Jurkat, Clone E6-1 (cell line): ENCODE data around the gene DDX10. TPM values are rescaled to one million over a fixed set of nuclear protein-coding genes. Genes with fewer than 3 reads are reported as not detected.
"Not testable (repeated sequence)": the region's sequence is repeated elsewhere in the genome, so short reads cannot be mapped to it uniquely, and the experiment has no call there.

Source experiments
- DNase-seq: peaks from one replicate; pipeline ENCODE4 v3.0.0-alpha.2; 2011; ENCODE audit warnings: low read depth, low spot score
- H3K4me3 ChIP-seq: 2 replicates; pipeline ENCODE4 v1.5.1; 2011; ENCODE audit warnings: mild to moderate bottlenecking, low read length, control low read depth, moderate library complexity
- polyA plus RNA-seq: library from polyadenylated mRNA; unstranded; fragments of >200 nt; gene quantifications from one replicate; pipeline ENCODE4 v1.2.1, GENCODE V29; 2012; ENCODE audit warnings: missing spikeins; ENCODE audit not compliant: insufficient read length, insufficient read depth

The DDX10 gene
- polyA plus RNA-seq = 37.0 TPM

DNA sequence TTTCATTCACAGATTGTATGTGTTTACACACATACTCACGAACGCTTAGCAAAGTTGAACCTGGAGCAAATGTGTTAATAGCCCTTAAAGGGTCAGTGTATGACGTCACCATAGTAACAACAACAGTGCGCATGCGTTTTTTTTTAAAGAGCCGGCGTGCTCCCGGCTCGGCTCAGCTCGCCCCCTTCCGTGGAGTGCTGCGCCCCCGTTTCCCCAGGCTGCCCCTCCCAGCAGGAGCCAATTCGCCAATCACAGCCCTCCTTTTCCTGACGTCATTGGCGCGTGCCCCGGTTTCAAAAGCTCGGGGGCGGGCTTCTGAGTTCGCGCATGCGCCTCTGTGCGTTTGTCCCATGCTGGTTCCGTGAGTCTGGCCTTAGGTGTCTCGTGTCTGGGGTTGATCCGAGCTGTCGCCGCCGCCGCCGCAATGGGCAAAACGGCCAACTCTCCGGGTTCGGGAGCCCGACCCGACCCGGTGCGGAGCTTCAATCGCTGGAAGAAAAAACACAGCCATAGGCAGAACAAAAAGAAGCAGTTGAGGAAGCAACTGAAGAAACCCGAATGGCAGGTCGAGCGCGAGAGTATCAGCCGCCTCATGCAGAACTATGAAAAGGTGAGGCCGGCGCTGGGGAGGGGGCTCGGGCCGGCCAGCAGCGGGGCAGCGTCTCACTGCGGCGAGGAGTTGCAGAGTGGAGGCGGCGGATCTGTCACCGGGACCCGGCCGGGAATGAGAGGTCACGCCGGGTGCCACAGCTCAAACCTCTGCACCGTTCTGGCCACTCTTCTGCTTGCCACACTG is at the start of gene DDX10:
TSS of gene DDX10 (plus strand) at position 340 of the 796 bp plus-strand sequence. CDS start at position 425, 85 bp downstream.
- peak within 1 kb of the TSS; percentile 81 for H3K4me3 ChIP-seq
- peak; percentile 95 for DNase-seq

- DNase-seq = no peak
- no peak overlapping the region for H3K4me3 ChIP-seq
These were observed 48.3 kb upstream of the DDX10 start for GRCh38 chr11:108616549-108616948.

DNA sequence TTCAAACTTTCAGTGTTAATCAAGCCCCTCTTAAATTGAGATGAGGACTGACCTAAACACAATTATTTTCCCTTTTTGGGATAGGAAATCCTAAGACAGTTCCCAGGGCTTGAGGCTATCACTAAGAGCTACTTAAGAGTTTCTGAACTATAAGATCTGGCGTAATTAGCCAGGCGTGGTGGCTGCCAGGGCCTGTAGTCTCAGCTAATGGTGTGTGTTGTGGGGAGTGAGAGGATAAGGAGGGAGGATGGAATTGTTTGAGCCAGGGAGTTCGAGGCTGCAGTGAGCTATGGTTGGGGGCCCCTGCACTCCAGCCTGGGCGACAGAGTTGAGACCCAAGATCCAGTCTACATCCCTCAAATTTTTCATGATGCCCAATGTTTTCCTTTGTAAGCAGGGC is 47.8 kb upstream of the DDX10 start:
- H3K4me3 ChIP-seq = no peak overlapping the region
- DNase-seq = no peak

- H3K4me3 ChIP-seq = no peak overlapping the region
- no peak for DNase-seq
These were observed 46.3 kb upstream of the DDX10 start for GRCh38 chr11:108618529-108618928.

- H3K4me3 ChIP-seq = no peak overlapping the region
- peak; percentile 45 for DNase-seq
These were observed 43.7 kb upstream of the DDX10 start for GRCh38 chr11:108620958-108621772.

GRCh38 chr11:108622341-108622740 is 42.5 kb upstream of the DDX10 start:
- DNase-seq = no peak
- H3K4me3 ChIP-seq = no peak overlapping the region

DNA sequence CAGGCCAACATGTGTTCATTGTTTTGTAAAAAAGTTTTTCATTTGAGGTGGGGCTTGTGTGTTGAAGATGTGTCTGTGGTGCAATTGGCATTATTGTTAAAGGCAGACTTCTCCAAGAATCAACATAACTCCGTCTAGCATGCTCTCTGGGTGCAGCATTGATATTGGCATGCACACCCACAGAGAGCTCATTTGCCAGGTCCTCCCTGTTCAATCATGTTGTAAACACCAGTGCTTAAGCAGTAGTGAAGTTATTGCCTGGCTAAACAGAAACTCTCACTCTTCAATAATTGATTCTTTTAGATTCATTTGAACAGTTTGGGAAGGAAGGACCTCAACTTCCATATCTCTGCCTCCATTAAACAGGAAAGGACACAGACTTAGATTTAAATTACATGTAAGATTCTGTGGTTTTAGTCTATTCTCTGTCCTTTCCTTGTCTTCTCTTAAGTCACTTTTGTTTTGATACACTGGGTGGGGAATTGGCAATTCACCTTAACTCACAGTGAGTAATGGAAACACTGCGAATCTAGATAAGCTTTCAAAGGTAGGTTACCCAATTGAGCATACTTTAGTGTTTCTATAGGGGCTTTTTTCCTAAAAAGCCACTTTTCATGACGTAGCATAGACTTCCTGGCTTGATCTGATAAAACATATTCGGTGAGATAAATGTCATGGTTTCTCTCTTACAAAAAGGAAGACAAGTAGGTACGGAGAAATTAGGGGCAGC is 40.5 kb upstream of the DDX10 start:
- DNase-seq = peak; percentile 10
- H3K4me3 ChIP-seq = no peak overlapping the region

- H3K4me3 ChIP-seq = no peak overlapping the region
These were observed 36.5 kb upstream of the DDX10 start for GRCh38 chr11:108628326-108628725.

DNA sequence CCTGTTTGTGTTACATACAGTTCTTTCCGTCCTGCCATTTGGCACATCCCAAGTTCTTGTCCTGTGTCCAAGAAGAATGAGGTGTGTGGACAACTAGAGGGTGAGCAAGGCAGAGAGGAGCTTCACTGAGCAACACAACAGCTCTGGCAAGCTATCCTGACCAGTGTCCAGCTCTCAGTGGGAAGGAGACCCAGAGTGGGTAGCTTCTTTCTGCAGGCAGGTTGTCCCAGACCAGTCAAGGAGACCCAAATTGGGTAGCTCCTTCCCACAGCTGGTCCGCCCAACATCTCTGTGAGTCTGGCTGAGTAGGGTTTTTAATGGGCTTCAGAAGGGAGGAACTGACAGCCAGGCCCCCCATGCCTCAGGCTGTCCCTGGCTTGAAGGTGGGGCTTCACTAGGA is 36.1 kb upstream of the DDX10 start:
- no peak for DNase-seq
- no peak overlapping the region for H3K4me3 ChIP-seq

More at GRCh38 chr11:108628326-108628725, 36.5 kb upstream of the DDX10 start:
- DNase-seq = no peak

DNA sequence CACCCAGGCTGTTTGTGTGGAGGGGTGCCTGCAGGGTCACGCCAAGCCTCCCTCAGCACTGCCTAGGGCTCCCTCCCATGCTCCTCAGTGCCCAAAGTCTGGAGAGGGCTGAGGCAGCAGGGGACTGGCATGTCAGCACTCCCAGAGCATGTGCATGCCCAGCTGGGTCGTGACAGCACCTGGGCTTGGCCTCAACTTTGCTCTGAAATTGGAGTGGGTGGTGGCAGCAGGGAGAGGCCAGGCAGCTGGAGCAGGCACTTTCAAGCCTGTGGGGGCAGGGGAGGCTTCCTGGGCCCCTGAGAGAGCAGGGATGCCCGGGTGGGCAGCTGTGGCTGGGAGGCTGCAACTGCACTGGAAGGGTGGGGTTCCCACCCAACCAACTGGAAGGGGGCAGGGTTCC is 35.6 kb upstream of the DDX10 start:
- DNase-seq = no peak
- no peak overlapping the region for H3K4me3 ChIP-seq

GRCh38 chr11:108632041-108632704 is 32.7 kb upstream of the DDX10 start:
- DNase-seq = no peak
- H3K4me3 ChIP-seq = no peak overlapping the region

DNA sequence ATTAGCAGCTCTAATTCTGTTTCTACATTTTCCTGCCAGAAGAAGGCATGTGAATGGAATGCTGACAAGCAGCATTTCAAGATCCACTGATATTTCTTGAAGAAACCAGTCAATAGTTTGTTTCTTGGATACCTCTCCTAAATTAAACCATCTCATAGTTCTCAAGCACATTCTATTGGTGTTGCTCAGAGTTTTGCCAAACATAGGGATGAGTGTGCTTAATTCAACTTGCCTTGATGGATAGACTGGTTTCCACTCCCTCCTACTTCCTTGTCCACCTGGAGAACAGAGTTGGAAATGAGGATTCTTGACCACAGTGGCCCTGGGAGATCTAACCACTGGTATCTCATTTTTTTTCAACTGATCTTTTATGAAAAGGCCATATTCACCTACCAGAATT is 29.8 kb upstream of the DDX10 start:
- no peak overlapping the region for H3K4me3 ChIP-seq
- no peak for DNase-seq

- H3K4me3 ChIP-seq = no peak overlapping the region
- DNase-seq = no peak
These were observed 28.6 kb upstream of the DDX10 start for GRCh38 chr11:108636222-108636621.

DNA sequence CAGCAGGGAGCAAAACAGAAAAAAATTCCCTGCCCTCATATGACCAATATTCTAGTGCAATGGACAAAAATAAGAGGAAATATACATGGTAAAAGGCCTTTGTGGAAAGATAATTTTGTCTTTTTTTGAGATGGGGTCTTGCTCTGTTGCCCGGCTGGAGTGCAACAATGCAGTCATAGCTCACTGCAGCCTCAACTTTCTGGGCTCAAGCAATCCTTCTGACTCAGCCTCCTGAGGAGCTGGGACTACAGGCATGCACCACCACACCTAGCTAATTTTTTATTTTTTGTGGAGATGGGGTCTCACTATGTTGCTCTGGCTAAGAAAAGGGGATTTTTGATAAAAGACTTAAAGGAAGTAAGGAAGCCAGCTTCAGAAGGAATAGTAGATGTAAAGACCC is 25.7 kb upstream of the DDX10 start:
- H3K4me3 ChIP-seq = no peak overlapping the region
- no peak for DNase-seq

DNA sequence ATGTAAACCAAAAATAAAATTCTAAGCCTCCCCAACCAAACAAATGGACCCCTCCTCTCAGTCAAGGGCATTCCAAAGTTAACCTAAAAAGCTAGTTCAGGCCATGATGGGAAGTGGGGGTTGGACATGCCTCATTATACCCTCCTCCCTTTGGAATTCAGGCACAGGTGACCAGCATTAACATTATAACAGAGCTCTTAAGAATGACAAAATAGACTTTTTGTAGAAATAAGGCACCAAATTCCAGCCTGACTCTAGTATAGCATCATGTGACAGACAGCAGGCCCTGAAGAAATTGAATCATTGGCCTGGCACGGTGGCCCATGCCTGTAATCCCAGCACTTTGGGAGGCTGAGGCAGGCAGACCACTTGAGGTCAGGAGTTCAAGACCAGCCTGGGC is 23.1 kb upstream of the DDX10 start:
- DNase-seq, H3K4me3 ChIP-seq: not testable (repeated sequence)

DNA sequence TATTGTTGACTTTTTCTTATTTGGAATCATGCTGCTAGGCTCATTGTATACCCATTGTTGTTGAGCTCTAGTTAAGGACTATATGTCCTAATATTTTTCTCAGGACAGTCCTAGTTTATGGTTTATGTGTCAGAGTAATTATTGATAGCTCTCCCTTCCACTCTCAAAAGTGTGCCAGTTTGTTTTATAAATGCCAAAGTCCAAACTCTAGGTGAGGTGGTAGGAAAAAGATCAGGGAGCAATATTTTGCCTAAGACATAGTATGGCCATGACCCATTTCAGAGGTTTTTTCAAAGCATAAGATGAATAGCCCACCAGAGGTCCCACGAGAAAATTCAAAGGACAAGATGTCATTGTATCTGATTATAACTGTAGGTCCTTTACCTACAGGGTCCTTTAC is 20.9 kb upstream of the DDX10 start:
- DNase-seq = no peak
- H3K4me3 ChIP-seq = no peak overlapping the region

DNA sequence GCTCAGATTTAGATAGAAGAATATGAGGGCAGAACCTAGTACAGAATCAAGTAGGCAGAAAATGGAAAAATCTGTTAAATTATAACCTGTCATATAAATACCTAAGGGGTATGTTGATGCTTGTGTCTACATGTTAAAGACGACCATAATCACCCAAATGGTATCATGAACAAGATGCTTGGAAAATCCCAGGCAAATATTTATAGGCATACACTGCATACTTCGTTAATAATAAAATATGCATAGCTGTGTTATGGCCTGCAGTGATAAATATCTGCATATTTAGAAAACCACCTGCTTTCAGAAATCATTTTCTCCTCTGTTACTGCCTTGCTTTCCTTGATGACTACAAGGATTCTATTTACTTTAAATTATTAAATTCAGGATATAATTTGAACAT is 18.9 kb upstream of the DDX10 start:
- DNase-seq = no peak
- H3K4me3 ChIP-seq = no peak overlapping the region

- no peak for DNase-seq
- no peak overlapping the region for H3K4me3 ChIP-seq
These were observed 17.5 kb upstream of the DDX10 start for GRCh38 chr11:108647387-108647700.
